Mesendoderm (in vitro differentiated cells): Measurements from ENCODE around the gene B3GLCT.
A peak's percentile ranks its signal among the peaks of the same experiment; 100 is the strongest.

Experiments used
- DNase-seq: peaks from one replicate; pipeline ENCODE4 v3.0.0; 2013
- H2AK5ac ChIP-seq: 2 replicates; pipeline ENCODE4 v1.6.1; 2013; ENCODE audit warnings: low read length, inconsistent platforms
- H2BK120ac ChIP-seq: 2 replicates; pipeline ENCODE4 v1.6.1; 2013; ENCODE audit warnings: low read depth, mild to moderate bottlenecking, low read length, moderate library complexity, mixed read lengths
- H2BK15ac ChIP-seq: replicated peaks from 2 replicates; pipeline ENCODE4 v1.6.1; 2013; ENCODE audit warnings: low read depth, mild to moderate bottlenecking, moderate library complexity
- H2BK5ac ChIP-seq: 2 replicates; pipeline ENCODE4 v1.6.1; 2013; ENCODE audit warnings: low read length, inconsistent platforms
- H3K18ac ChIP-seq: 2 replicates; pipeline ENCODE4 v1.6.1; 2013; ENCODE audit warnings: mild to moderate bottlenecking, low read length, mixed read lengths
- H3K23ac ChIP-seq: one replicate; pipeline ENCODE4 v1.6.1; 2013; ENCODE audit warnings: low read length
- H3K27ac ChIP-seq: 2 replicates; pipeline ENCODE4 v1.5.1; 2013; ENCODE audit warnings: low read depth, mild to moderate bottlenecking, inconsistent platforms, low read length, moderate library complexity
- H3K27me3 ChIP-seq: 2 replicates; pipeline ENCODE4 v1.6.1; 2013; ENCODE audit warnings: low read length, control low read depth, mild to moderate bottlenecking, inconsistent platforms; ENCODE audit not compliant: insufficient read depth, poor library complexity
- H3K36me3 ChIP-seq: 2 replicates; pipeline ENCODE4 v1.6.1; 2013; ENCODE audit warnings: low read length, inconsistent platforms; ENCODE audit not compliant: control insufficient read depth, insufficient read depth
- H3K4ac ChIP-seq: one replicate; pipeline ENCODE4 v1.6.1; 2013; ENCODE audit warnings: low read depth, mild to moderate bottlenecking, low read length, moderate library complexity
- H3K4me1 ChIP-seq: 2 replicates; pipeline ENCODE4 v1.6.1; 2013; ENCODE audit warnings: low read depth, low read length, inconsistent platforms; ENCODE audit not compliant: control insufficient read depth
- H3K4me2 ChIP-seq: 2 replicates; pipeline ENCODE4 v1.6.1; 2013; ENCODE audit warnings: low read length
- H3K4me3 ChIP-seq: 2 replicates; pipeline ENCODE4 v1.5.1; 2013; ENCODE audit warnings: mild to moderate bottlenecking, low read length
- H3K56ac ChIP-seq: one replicate; pipeline ENCODE4 v1.6.1; 2013; ENCODE audit warnings: low read length
- H3K79me1 ChIP-seq: 2 replicates; pipeline ENCODE4 v1.6.1; 2013; ENCODE audit warnings: low read length, inconsistent platforms
- H3K79me2 ChIP-seq: 2 replicates; pipeline ENCODE4 v1.6.1; 2013; ENCODE audit warnings: mild to moderate bottlenecking, low read length; ENCODE audit not compliant: control insufficient read depth, insufficient read depth
- H3K9ac ChIP-seq: 2 replicates; pipeline ENCODE4 v1.6.1; 2013; ENCODE audit warnings: low read length, inconsistent platforms
- H4K5ac ChIP-seq: one replicate; pipeline ENCODE4 v1.6.1; 2013; ENCODE audit warnings: low read length
- H4K8ac ChIP-seq: one replicate; pipeline ENCODE4 v1.6.1; 2013; ENCODE audit warnings: low read depth, mild to moderate bottlenecking, control low read depth, low read length, moderate library complexity
- WGBS: extraction: QIAGEN DNeasy Blood & Tissue Kit; methylation state at CpG from one replicate; pipeline ENCODE4 v1.1.7; 2013; ENCODE audit warnings: low lambda C conversion rate, missing lambda C conversion rate; ENCODE audit not compliant: insufficient coverage; ENCODE audit errors: extremely low coverage; 5-methylcytosine and 5-hydroxymethylcytosine counted together

B3GLCT gene

DNA sequence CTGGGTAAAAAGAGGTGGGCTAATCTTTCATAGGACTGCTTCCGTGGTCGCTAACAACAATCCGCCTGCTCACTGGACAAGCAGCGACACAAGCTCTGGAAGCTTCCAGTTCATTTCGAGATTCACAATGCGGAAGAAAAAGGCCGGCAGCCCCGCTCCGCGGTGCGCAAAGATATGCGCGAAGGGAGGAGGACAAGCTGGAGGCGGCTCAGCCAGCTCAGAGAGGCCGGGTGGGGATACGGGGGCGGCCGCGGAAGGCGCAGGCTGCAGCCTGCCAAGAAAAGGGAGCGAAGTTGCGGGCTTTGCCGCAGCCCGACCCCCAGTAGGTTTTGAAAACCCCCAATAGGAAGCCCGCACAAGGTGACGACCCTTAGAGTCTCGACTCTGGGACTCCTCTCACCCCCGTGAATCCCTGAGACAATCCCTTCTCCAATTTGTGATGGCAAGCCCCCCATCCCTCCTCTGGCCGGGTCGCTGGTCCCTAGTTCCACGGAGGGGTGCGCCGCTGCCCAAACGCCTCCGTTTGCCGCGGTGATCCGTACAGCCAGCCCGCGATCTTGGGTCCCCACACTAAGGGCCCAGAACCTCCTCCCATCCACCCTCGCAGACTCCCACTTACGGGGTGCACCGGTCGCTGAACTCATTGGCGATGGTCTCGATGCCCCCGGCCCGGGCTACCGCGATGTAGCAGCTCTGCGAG is 38.8 kb upstream of the B3GLCT start:
- peak overlapping the region; percentile 85 for H3K23ac ChIP-seq
- H3K56ac ChIP-seq: peak overlapping the region; percentile 97
- peak overlapping the region; percentile 78 for H3K27ac ChIP-seq
- no CpG with 5 or more reads among the region's 51 CpGs for WGBS
- no peak overlapping the region for H4K8ac ChIP-seq
- H2AK5ac ChIP-seq: no peak overlapping the region
- H3K4ac ChIP-seq: peak overlapping the region; percentile 77
- peak overlapping the region; percentile 80 for H3K4me2 ChIP-seq
- H3K18ac ChIP-seq: peak overlapping the region; percentile 2
- peak overlapping the region; percentile 96 for H3K9ac ChIP-seq
- peaks cover 6% of the 10 kb centered on the region for H3K79me1 ChIP-seq
- H4K5ac ChIP-seq: no peak overlapping the region
- no peak overlapping the region for H2BK5ac ChIP-seq
- no peak overlapping the region for H2BK120ac ChIP-seq
- H3K36me3 ChIP-seq: no peaks in the 10 kb centered on the region
- peaks cover 27% of the 10 kb centered on the region for H3K79me2 ChIP-seq
- H3K27me3 ChIP-seq: no peaks in the 10 kb centered on the region
- H2BK15ac ChIP-seq: no peak overlapping the region
- H3K4me1 ChIP-seq: peaks cover 2% of the 10 kb centered on the region
- H3K4me3 ChIP-seq: peak overlapping the region; percentile 96
- peak; percentile 60 for DNase-seq

DNA sequence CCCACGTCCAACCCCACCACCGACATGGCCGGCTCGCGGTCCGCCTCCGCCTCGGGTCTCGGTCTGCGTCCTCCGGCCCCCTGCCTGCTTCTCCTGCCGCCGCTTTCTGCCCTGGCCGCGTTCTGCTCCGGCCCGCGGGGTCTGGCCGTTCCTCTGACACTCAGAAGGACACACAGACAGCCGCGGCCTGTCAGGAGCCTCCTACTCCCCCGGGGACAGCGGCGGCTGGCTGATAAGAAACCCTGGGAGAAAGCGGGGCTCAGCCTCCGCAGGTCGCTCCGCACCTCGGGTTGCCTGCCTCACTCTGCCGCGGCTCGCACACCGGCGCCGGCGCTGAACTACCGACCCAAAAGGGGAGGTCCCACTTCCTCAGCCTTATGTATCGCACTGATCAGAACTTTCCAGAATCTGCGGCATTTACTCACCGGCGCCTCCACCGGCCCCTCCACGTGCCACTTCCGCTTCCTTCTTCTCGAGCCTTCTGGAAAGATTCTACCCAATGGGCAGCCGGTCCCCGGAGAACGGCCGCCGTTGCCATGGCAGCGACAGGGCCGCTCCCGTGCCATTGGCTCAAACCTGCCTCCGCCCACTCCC is 38.1 kb upstream of the B3GLCT start, which contains the start of gene HSPH1:
HSPH1 (minus strand) TSS at position 348 of the 594 bp plus-strand sequence; CDS start at position 26, 322 bp downstream.
- Histone ChIP-seq H3K56ac (peak within 1 kb of the TSS; percentile 97), H2BK120ac (no peak within 1 kb of the TSS), H3K79me1 (peaks cover 6% of the 10 kb centered on the region), H3K27me3 (no peaks in the 10 kb centered on the region), H3K4me2 (peak within 1 kb of the TSS; percentile 80), H3K9ac (peak within 1 kb of the TSS; percentile 96), H4K5ac (no peak within 1 kb of the TSS), H3K18ac (peak within 1 kb of the TSS; percentile 41), H3K36me3 (no peaks in the 10 kb centered on the region), H3K27ac (peak within 1 kb of the TSS; percentile 78), H4K8ac (peak within 1 kb of the TSS; percentile 79), H3K23ac (peak within 1 kb of the TSS; percentile 85), H3K4me3 (peak within 1 kb of the TSS; percentile 96), H2BK15ac (no peak within 1 kb of the TSS), H3K79me2 (peaks cover 27% of the 10 kb centered on the region), H3K4me1 (peaks cover 2% of the 10 kb centered on the region), H3K4ac (peak within 1 kb of the TSS; percentile 77), H2AK5ac (no peak within 1 kb of the TSS), H2BK5ac (no peak within 1 kb of the TSS)
- WGBS: no CpG with 5 or more reads among the region's 54 CpGs
- peak; percentile 99 for DNase-seq

DNA sequence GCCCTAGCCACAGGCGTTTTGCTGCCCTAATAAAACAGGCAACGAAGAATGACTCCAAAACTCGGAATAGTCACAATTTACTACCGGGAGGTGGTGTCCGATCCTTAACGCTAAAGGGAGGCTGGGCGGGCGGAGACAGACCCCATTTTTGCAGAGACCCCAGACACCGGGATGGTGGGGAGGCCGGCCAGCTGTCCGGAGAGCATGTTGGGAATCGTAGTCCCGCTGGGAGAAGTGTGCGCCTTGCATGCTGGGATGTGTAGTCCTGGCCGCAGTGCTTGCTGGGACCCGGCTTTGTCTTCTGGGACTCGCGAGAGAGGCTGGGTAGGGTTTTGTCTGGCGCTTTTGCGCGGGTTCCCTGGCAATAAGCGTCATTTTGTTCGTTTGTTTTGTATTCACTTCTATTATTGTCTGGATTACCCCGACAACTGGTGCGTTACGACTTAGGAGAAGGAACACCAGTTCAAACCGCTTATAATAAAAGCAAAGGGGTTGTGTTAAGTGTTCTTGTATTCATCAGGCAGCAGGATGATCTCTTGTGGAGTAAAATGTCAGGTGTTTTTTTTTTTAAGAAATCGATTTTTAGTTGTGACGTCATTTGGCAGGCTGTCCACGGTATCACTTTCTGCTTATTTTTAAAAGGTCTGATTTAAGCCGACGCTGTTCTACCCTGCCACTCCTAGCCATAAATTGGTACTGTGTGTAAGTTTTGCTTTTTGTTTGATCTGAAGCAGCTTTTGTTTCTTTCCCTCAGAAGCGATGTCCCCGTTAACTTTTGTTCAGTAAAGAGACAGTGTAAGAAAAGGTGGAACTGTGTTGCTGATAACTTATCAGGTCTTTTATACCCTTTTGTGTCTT is 37.4 kb upstream of the B3GLCT start:
- Histone ChIP-seq H4K8ac (peak overlapping the region; percentile 79), H3K79me2 (peaks cover 27% of the 10 kb centered on the region), H2BK15ac (no peak overlapping the region), H4K5ac (no peak overlapping the region), H3K23ac (no peak overlapping the region), H3K79me1 (peaks cover 6% of the 10 kb centered on the region), H3K4me3 (peak overlapping the region; percentile 42), H3K18ac (no peak overlapping the region), H3K27me3 (no peaks in the 10 kb centered on the region), H2BK120ac (no peak overlapping the region), H3K56ac (peak overlapping the region; percentile 77), H3K4me1 (peaks cover 2% of the 10 kb centered on the region), H3K9ac (peak overlapping the region; percentile 59), H3K4ac (peak overlapping the region; percentile 36), H3K27ac (no peak overlapping the region), H3K36me3 (no peaks in the 10 kb centered on the region), H2AK5ac (no peak overlapping the region), H2BK5ac (no peak overlapping the region), H3K4me2 (peak overlapping the region; percentile 79)
- no CpG with 5 or more reads among the region's 34 CpGs for WGBS
- peak; percentile 99 for DNase-seq

DNA sequence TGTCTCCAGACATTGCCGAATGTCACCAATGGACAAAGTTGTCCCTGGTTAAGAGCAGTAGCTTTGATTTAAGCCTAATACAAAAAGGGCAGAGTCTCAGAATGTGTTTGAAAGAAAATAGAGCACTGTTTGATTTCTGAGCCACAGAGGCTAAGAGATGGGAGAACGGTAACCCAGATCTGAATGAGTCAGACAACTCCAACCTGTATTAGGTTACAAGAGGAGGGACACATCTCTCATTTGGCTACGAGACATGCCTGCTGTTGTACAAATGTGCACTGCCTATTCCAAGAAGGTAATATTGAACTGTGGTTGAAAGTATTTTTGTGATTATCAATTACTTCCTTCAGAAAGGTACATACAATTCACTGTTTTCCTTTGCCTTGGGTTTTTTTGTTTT is 33.2 kb upstream of the B3GLCT start:
- Histone ChIP-seq H3K79me1 (no peaks in the 10 kb centered on the region), H3K9ac (no peak overlapping the region), H3K4me2 (no peak overlapping the region), H2AK5ac (no peak overlapping the region), H2BK120ac (no peak overlapping the region), H4K5ac (no peak overlapping the region), H3K23ac (no peak overlapping the region), H3K27me3 (no peaks in the 10 kb centered on the region), H3K27ac (no peak overlapping the region), H2BK5ac (no peak overlapping the region), H3K36me3 (no peaks in the 10 kb centered on the region), H2BK15ac (no peak overlapping the region), H3K18ac (no peak overlapping the region), H4K8ac (no peak overlapping the region), H3K56ac (no peak overlapping the region), H3K4me1 (peaks cover 2% of the 10 kb centered on the region), H3K4me3 (no peak overlapping the region), H3K4ac (no peak overlapping the region), H3K79me2 (no peaks in the 10 kb centered on the region)
- WGBS: no CpG with 5 or more reads among the region's 3 CpGs
- no peak for DNase-seq

DNA sequence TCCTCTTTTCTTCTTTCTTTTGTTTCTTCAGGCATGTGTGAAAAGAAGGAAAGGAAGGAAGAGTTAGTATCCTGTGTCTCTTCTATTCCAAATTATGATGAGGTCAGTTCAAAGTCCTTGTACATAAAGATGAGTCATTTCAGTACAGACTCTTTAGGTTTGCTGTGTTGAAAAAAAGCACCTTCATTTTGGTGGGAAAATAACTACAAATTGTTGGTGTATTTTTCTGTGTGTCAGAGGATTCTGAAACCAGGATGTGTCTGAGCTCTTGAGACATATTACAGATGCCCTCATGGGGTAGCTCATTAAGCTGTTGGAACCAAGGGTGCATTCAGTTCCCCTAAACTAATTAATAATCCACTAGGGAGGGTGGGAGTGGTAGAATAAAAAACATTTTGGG is 32.3 kb upstream of the B3GLCT start:
- H3K4me3 ChIP-seq: no peak overlapping the region
- no peak overlapping the region for H3K4ac ChIP-seq
- no peak overlapping the region for H3K18ac ChIP-seq
- no peak overlapping the region for H3K27ac ChIP-seq
- no peak overlapping the region for H3K56ac ChIP-seq
- H3K36me3 ChIP-seq: no peaks in the 10 kb centered on the region
- no peak overlapping the region for H3K23ac ChIP-seq
- H2BK5ac ChIP-seq: no peak overlapping the region
- H3K27me3 ChIP-seq: no peaks in the 10 kb centered on the region
- H2BK120ac ChIP-seq: no peak overlapping the region
- no peak overlapping the region for H2AK5ac ChIP-seq
- H3K4me2 ChIP-seq: no peak overlapping the region
- H3K4me1 ChIP-seq: peaks cover 2% of the 10 kb centered on the region
- H3K9ac ChIP-seq: no peak overlapping the region
- no peak overlapping the region for H4K8ac ChIP-seq
- H4K5ac ChIP-seq: no peak overlapping the region
- DNase-seq: no peak
- H3K79me2 ChIP-seq: no peaks in the 10 kb centered on the region
- no peaks in the 10 kb centered on the region for H3K79me1 ChIP-seq
- H2BK15ac ChIP-seq: no peak overlapping the region
